IPS-18a (cell line): ENCODE results near the gene KLHL2.
"Not testable (repeated sequence)": the region's sequence is repeated elsewhere in the genome, so short reads cannot be mapped to it uniquely, and the experiment has no call there.

Source experiments
- H3K27ac ChIP-seq: one replicate; pipeline ENCODE4 v1.5.1; 2013; ENCODE audit warnings: low read length
- H3K27me3 ChIP-seq: one replicate; pipeline ENCODE4 v1.6.1; 2013; ENCODE audit warnings: mild to moderate bottlenecking, low read length; ENCODE audit not compliant: control insufficient read depth, insufficient read depth
- H3K36me3 ChIP-seq: one replicate; pipeline ENCODE4 v1.6.1; 2013; ENCODE audit warnings: low read depth, low read length; ENCODE audit not compliant: control insufficient read depth
- H3K4me1 ChIP-seq: one replicate; pipeline ENCODE4 v1.6.1; 2013; ENCODE audit warnings: low read depth, low read length; ENCODE audit not compliant: control insufficient read depth
- H3K4me3 ChIP-seq: one replicate; pipeline ENCODE4 v1.5.1; 2013; ENCODE audit warnings: low read length
- H3K9ac ChIP-seq: one replicate; pipeline ENCODE4 v1.6.1; 2013; ENCODE audit warnings: mild to moderate bottlenecking, low read length, moderate library complexity
- H3K9me3 ChIP-seq: one replicate; pipeline ENCODE4 v1.6.1; 2013; ENCODE audit warnings: low read depth, low read length; ENCODE audit not compliant: control insufficient read depth

KLHL2 gene

DNA sequence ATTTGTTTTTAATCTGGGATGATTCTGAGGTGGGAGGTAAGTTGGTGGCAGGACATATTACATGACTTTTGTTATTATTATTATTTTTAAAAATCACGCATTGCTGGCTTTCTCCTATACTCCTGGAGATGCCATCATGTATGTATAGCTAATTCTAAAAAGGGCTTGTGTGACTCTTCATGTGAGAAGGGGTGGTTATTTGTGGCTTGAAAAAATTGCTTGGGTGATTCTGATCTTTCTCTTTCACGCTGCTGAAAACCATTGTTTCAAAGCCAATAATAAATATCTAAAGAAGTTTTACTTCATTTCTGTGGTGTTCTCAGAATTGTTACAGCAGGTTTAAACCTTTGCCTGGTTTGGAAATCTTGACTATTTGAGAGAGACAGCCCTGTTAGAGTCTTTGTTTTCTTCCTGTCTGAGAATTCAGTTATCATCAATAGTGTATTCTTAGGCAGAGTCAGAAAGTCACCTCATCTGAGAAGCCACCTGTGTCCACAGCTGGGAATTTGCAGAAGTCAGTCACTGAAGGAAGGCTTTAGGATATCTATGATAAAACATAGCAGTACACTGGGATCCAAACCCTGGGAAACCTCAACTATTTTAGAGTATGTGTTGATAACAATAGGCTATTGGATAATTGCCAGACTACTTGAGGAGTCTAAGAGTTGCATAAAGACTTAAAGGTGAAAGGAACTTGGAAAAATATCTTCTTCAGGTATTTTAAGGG is 8.6 kb downstream of the KLHL2 start:
- not testable (repeated sequence) for H3K9ac ChIP-seq, H3K9me3 ChIP-seq, H3K4me1 ChIP-seq, H3K27ac ChIP-seq, H3K4me3 ChIP-seq, H3K27me3 ChIP-seq, H3K36me3 ChIP-seq

DNA sequence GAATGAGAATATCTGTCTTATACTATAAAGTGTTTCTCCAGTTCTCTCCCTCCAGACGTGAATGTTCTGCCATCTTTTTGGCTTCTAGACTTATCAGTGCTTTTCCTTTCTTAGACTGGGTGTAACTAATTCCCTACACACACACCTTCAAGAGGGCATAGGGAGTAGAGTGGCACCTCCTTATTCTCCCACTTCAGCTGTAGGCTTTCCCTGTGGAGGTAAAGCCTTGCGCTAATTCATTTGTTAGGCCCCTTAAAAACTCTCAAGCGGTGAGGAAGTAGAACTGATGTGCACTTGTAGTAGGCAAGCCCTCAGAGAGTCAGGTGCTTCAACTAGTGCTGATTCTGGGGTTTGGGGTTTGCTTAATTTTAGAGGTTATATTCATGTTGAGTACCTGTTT is 10.0 kb downstream of the KLHL2 start:
- no peaks in the 10 kb centered on the region for H3K36me3 ChIP-seq
- H3K27ac ChIP-seq: no peak overlapping the region
- no peaks in the 10 kb centered on the region for H3K9me3 ChIP-seq
- H3K27me3 ChIP-seq: no peaks in the 10 kb centered on the region
- H3K4me3 ChIP-seq: no peak overlapping the region
- no peak overlapping the region for H3K9ac ChIP-seq
- H3K4me1 ChIP-seq: peaks cover 4% of the 10 kb centered on the region

DNA sequence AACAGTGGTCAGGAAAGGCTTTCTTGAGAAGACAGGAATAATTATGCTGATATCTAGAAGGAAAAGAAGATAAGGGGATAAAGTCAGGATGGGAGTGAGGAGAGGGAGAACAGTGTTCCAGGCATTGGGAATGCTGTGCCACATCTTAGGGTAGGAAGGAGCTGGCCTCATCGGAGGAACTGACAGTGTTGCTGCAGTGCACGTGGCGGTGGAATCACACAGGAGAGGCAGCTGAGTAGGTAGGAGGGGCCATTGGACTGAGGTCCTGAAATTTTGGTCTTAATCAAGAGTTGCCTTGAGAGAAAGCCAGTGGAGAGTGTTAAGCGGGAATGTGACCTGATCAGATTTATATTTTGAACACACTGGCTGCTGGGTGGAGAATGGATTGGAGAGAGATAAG is 13.9 kb downstream of the KLHL2 start:
- H3K4me3 ChIP-seq, H3K9me3 ChIP-seq, H3K27ac ChIP-seq, H3K36me3 ChIP-seq, H3K4me1 ChIP-seq, H3K9ac ChIP-seq, H3K27me3 ChIP-seq: not testable (repeated sequence)

DNA sequence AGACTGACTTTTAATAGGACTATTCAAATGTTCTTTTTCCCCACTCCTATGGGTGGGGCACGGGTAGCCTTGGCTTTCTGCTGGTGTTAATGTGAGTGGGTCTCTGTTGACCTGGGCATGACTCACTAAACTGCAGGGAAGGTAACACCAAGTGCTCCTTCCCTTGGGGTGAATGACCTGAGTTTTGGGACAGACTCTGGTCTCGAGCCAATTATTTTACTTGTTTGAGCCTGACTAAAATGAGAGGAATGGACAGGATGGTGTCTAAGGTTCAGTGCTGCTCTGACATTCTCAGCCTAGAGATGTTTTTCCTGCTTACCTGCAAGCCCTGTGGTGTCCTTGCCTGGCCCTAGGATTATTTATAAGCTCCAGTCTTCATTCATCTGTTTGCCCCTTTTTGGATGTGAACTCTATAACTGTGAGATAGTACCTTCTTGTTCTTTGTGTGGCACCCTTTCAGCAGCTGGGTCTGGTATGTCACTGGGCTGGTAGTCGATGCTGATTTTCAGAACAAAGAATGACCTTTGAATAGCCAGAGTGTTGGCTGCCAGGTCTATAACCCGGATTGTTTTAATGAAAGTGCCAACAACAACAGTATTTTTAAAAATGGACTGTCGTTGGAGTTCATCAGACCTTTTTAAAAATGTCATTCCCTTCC is 14.8 kb downstream of the KLHL2 start:
- not testable (repeated sequence) for H3K9me3 ChIP-seq, H3K36me3 ChIP-seq, H3K9ac ChIP-seq, H3K4me1 ChIP-seq, H3K27ac ChIP-seq, H3K27me3 ChIP-seq, H3K4me3 ChIP-seq

DNA sequence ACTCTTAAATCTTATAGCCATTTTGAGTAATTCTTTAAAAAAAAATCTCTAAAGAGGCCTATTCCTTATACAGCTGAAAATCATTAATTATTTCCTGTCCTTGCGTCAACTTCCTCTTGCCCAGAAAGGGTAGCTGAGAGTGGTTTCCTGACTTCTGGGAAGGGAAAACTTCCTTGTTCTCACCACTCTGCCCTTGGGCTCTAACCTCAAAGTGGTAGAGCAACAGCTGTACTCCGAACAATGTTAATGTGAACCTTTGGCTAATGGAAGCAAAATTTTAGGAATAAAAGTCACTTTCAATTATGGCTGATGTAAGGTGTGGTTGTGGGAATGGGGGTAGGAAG is 15.3 kb downstream of the KLHL2 start:
- Histone ChIP-seq H3K4me3 (no peak overlapping the region), H3K4me1 (no peaks in the 10 kb centered on the region), H3K9me3 (no peaks in the 10 kb centered on the region), H3K27me3 (no peaks in the 10 kb centered on the region), H3K36me3 (no peaks in the 10 kb centered on the region), H3K27ac (no peak overlapping the region), H3K9ac (no peak overlapping the region)

DNA sequence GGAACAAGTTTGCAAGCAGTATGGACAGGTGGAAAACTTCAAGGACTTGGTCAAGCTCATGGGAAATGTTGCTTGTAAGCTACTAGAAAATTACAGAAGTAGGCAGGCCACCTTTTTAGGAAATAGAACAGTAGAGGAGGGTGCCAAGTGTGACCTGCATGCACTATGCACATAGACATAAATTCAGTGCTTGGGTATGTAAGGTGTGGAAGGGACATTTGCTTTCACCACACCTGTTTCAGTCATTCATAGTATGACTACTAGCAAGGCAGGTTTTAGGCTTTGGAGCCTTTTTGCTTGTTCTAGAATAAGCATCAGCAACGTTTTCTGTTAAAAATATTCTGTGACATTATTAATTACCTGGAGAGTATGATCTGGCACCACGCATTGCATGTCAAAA is 20.0 kb downstream of the KLHL2 start:
- H3K4me1 ChIP-seq, H3K27me3 ChIP-seq, H3K27ac ChIP-seq, H3K4me3 ChIP-seq, H3K9ac ChIP-seq, H3K9me3 ChIP-seq, H3K36me3 ChIP-seq: not testable (repeated sequence)

DNA sequence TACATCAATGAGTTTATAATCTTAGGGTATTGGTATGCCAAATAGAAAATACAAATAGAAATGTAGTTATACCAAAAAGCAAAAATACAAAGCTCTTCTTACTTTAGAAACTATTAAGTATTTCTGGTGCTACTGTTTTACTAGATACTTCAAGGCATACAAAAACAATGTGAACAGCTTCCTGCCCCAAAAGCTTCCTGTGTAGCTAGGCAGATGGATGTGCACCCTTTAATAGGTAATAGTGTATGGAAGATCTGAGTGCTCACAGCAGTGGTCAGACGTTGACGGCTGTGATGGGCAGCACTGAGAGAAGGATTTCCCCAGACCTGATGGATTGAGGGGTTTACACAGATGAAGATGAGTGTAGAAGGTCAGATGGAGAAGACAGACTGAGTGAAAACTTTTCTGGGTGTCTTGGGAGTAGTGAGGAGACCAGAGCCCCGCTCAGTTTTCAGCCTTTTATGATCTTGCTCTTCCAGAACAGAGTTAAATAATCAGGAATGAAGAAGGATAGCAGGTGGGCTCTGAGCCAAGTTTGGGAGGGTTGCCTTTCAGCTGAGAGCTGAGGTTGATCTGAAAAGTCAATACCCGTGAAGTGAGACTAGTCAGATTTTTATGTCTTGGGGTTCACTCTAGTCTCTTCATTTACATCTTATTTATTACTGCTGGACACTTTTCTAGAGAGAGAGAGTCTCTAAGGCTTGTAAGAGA is 22.3 kb downstream of the KLHL2 start:
- not testable (repeated sequence) for H3K9me3 ChIP-seq, H3K27me3 ChIP-seq

DNA sequence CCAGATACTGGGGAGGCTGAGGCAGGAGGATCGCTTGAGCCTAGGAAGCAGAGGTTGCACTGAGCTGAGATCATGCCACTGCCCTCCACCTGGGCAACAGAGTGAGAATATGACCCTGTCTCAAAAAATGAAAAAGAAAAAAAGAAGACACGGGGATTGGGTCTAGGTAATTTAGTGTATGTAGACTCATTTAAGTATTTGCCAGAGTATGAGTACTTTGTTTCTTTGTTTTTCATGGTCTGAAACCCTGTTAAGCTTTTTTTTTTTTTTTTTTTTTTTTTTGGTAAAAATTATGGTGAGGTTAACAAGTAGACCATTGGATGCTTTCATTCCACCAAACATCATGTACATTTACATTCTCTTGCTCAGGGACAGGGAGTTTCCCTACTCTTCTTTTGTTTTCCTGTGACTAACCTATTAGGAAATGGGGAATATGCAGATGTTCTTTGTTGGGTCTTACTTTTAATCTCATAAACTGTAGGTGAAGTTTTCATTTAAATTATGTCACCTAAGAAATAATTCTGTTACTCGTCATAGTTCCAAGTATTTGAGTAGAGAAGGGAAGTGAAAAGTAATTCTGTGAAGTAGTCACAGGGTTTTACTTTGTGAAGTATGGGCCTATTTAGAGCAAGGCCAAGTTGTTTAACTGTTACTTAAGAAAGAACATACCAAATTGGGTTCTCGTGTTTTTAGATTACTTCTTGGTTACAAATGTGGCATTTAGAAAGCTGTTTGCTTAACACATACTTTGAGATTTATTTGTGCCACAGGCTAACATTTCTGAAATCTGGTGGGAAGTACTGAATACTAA is 25.5 kb downstream of the KLHL2 start:
- H3K27me3 ChIP-seq, H3K36me3 ChIP-seq: not testable (repeated sequence)

More for the DNA sequence above, 22.3 kb downstream of the KLHL2 start:
- not testable (repeated sequence) for H3K27ac ChIP-seq, H3K4me1 ChIP-seq, H3K36me3 ChIP-seq, H3K9ac ChIP-seq, H3K4me3 ChIP-seq

DNA sequence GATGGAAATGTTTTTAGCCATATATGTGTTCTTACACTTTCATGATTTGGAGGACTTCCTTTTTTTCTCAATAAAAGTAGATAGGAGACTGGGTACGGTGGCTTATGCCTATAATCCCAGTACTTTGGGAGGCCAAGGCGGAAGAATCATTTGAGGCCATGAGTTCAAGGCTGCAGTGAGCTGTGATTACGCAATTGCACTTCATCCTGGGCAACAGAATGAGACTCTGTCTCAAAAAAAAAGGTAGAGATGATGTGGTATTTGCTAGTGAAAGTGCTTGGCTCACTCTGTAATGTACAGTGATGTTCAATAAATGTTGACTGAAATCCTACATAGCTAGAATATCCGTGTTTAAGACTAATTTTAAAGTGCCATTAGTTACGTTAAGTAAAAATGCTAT is 27.4 kb downstream of the KLHL2 start:
- H3K4me3 ChIP-seq: no peak overlapping the region
- H3K36me3 ChIP-seq: no peaks in the 10 kb centered on the region
- H3K9ac ChIP-seq: no peak overlapping the region
- H3K27me3 ChIP-seq: no peaks in the 10 kb centered on the region
- H3K9me3 ChIP-seq: no peaks in the 10 kb centered on the region
- peaks cover 3% of the 10 kb centered on the region for H3K4me1 ChIP-seq
- no peak overlapping the region for H3K27ac ChIP-seq

More for the DNA sequence above, 25.5 kb downstream of the KLHL2 start:
- not testable (repeated sequence) for H3K4me3 ChIP-seq, H3K4me1 ChIP-seq, H3K9ac ChIP-seq, H3K27ac ChIP-seq, H3K9me3 ChIP-seq

DNA sequence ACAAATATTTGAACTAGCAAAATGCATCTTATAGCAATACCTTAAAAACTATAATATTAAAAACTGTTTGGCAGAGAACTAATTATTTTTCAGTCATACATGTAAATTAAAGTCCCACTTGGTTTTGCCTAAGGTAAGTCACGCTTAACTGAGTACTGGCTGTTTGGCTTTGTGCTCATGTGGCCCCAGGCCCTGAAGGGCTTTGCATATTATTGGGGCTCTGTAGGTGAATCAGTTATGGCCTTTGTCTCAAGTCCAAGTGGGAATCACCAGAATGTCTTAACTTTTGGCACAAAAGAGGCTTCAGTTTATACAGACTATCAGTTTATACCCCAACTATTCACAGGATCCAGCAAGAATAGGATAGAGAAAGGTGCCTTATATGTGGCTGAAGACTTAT is 29.5 kb downstream of the KLHL2 start:
- H3K9ac ChIP-seq, H3K27ac ChIP-seq, H3K36me3 ChIP-seq, H3K4me3 ChIP-seq, H3K9me3 ChIP-seq, H3K4me1 ChIP-seq, H3K27me3 ChIP-seq: not testable (repeated sequence)

DNA sequence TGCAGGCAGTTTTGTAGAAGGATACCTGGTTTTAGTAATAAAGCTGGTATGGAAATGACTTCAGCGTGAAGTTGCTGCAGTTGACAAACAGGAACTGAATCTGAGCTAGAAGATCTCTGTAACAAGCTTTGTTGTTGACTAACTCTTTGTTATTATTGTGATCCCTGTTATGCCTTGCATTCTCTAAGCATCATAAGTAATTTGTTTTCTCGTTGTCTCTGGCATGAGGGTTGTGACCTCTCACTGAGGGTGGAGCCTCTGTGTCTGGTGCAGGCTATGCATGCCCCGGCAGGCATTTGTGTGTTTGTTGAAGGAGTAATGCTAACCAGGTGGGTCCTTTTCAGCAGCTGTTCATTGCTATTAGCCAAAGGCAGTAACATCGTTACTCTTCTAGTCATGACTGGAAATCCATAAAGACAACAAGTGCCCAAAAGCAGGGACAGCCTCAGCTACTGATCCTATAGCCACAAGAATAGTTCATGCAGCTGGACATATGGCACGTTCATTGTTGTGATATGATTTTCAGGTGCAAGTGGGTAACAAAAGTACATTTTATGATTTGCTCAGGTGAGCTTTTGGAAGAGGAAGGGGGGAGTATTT is 30.8 kb downstream of the KLHL2 start:
- not testable (repeated sequence) for H3K9me3 ChIP-seq, H3K9ac ChIP-seq, H3K36me3 ChIP-seq, H3K27ac ChIP-seq, H3K4me1 ChIP-seq, H3K4me3 ChIP-seq, H3K27me3 ChIP-seq
